Fibroblast of pulmonary artery (primary cell): ENCODE measurements around the gene KYAT1.

Experiments used
- DNase-seq: peaks from one replicate; pipeline ENCODE4 v3.0.0-alpha.2; 2010; ENCODE audit warnings: low read depth
- H3K4me3 ChIP-seq: replicated peaks from 2 replicates; pipeline ENCODE4 v1.5.1; 2011; ENCODE audit warnings: low read depth, mild to moderate bottlenecking, control low read depth, low read length, moderate library complexity
- TF ChIP-seq, protein P1 (sequence below): IDR thresholded peaks from 2 replicates; pipeline ENCODE4 v1.5.1; 2011; ENCODE audit warnings: mild to moderate bottlenecking, control low read depth, low read length, inconsistent platforms; ENCODE audit errors: missing control alignments

Gene KYAT1

DNA sequence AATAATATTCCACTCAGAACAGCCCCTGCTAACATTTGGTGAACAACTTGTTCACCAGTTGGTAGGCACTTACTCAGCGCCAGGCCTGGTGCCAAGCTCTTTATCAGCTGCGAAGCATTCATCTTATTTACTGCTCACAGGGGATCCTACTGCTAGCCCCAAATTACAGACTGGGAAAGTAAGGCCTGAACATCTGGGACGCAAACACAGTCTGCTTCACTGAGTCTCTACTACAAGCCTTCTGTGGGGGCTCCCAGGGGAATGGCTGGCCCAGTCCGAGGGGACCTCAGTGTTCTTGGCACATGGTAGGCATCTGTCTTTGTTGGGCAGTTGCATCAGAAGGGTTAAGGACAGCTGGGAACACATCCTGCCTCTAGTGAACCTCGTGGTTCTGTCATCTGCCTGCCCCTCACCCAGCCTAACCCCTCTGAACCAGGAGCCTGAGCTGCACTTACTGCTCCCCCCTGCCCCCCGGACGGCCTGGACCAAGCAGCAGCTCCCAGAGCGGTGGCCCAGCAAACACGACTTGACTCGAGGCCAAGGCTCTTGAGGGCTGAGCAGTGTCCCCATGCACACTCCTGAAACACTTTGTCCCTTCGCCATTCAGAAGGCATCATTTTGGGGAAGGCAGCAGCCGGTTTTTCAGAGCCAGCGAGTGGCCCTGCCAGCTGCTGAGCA, 38.8 kb upstream of the KYAT1 start, which contains the start of gene PHYHD1:
Gene PHYHD1 (plus strand): TSS at position 602 of the 678 bp plus-strand sequence. CDS start 1,342 bp downstream, outside the sequence.
- H3K4me3 ChIP-seq, result peak within 1 kb of the TSS; percentile 55
- DNase-seq, result peak; percentile 63
- TF ChIP-seq, protein P1, sequence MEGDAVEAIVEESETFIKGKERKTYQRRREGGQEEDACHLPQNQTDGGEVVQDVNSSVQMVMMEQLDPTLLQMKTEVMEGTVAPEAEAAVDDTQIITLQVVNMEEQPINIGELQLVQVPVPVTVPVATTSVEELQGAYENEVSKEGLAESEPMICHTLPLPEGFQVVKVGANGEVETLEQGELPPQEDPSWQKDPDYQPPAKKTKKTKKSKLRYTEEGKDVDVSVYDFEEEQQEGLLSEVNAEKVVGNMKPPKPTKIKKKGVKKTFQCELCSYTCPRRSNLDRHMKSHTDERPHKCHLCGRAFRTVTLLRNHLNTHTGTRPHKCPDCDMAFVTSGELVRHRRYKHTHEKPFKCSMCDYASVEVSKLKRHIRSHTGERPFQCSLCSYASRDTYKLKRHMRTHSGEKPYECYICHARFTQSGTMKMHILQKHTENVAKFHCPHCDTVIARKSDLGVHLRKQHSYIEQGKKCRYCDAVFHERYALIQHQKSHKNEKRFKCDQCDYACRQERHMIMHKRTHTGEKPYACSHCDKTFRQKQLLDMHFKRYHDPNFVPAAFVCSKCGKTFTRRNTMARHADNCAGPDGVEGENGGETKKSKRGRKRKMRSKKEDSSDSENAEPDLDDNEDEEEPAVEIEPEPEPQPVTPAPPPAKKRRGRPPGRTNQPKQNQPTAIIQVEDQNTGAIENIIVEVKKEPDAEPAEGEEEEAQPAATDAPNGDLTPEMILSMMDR, result no peak

- H3K4me3 ChIP-seq, result no peak overlapping the region
- TF ChIP-seq, protein P1, result no peak
- DNase-seq, result no peak
Observed at GRCh38 chr9:128919402-128920089, 37.8 kb upstream of the KYAT1 start.

GRCh38 chr9:128918921-128919320, 37.2 kb upstream of the KYAT1 start:
- TF ChIP-seq, protein P1, result no peak
- no peak for DNase-seq
- H3K4me3 ChIP-seq, result no peak overlapping the region

GRCh38 chr9:128917151-128917849, 35.5 kb upstream of the KYAT1 start:
- peak; percentile 94 for DNase-seq
- H3K4me3 ChIP-seq, result no peak overlapping the region
- TF ChIP-seq, protein P1, result no peak

DNA sequence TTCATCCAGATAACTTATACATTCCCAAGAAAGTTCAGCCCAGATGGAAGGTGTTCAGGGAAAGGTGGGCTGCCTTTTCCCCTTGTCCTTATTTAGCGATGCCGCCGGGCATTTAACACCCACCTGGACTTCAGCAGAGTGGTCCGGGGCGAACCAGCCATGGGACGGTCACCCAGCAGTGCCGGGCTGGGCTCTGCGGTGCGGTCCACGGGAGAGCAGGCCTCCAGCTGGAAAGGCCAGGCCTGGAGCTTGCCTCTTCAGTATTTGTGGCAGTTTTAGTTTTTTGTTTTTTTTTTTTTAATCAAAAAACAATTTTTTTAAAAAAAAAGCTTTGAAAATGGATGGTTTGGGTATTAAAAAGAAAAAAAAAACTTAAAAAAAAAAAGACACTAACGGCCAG, 35.0 kb upstream of the KYAT1 start:
- H3K4me3 ChIP-seq, result no peak overlapping the region
- TF ChIP-seq, protein P1, result no peak

DNA sequence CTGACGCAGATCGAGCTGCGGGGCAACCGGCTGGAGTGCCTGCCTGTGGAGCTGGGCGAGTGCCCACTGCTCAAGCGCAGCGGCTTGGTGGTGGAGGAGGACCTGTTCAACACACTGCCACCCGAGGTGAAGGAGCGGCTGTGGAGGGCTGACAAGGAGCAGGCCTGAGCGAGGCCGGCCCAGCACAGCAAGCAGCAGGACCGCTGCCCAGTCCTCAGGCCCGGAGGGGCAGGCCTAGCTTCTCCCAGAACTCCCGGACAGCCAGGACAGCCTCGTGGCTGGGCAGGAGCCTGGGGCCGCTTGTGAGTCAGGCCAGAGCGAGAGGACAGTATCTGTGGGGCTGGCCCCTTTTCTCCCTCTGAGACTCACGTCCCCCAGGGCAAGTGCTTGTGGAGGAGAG, 34.5 kb upstream of the KYAT1 start:
- TF ChIP-seq, protein P1, result no peak
- no peak for DNase-seq
- no peak overlapping the region for H3K4me3 ChIP-seq

More for the DNA sequence above, 35.0 kb upstream of the KYAT1 start:
- no peak for DNase-seq
